GM12878 (cell line): ENCODE data around the gene TRMT13. TPM values are rescaled to one million over a fixed set of nuclear protein-coding genes. Genes with fewer than 3 reads are reported as not detected.

Experiments used
- ATAC-seq: fragments of 200-7000 bp; cut with Tn5 transposase; 3 replicates; pipeline ENCODE4 v1.9.1; 2020; ENCODE audit warnings: mild to moderate bottlenecking, moderate library complexity
- BruUV-seq: library from RNA; stranded (reverse); fragments of 400-500 nt; replicated peaks from 2 replicates; lab custom pipeline; 2021; lab: Mats Ljungman, UMichigan
- CTCF ChIA-PET: fragments of 300-600 bp; sonication (Branson Sonifier 250); formaldehyde crosslinking; extraction: SDS; loops from one replicate; lab custom pipeline; 2021; ENCODE audit warnings: inconsistent platforms; lab: Yijun Ruan, JAX
- POLR2A ChIA-PET: fragments of 350-600 bp; formaldehyde crosslinking; extraction: SDS; loops from one replicate; lab custom pipeline; 2021; ENCODE audit warnings: inconsistent platforms; lab: Charles Lee
- RAD21 ChIA-PET: fragments of 300-600 bp; sonication (Branson Sonifier 250); formaldehyde crosslinking; loops from one replicate; lab custom pipeline; 2023; ENCODE audit warnings: antibody characterized with exemption; ENCODE audit not compliant: unreplicated experiment; lab: Charles Lee
- SMC1A ChIA-PET: fragments of 300-600 bp; sonication (Branson Sonifier 250); formaldehyde crosslinking; loops from one replicate; lab custom pipeline; 2023; ENCODE audit not compliant: unreplicated experiment, uncharacterized antibody; lab: Charles Lee
- DNase-seq: peaks from one replicate; pipeline ENCODE4 v3.0.0-alpha.2; 2011; ENCODE audit warnings: low read depth, low spot score
- FAIRE-seq: peaks from 3 replicates; lab custom pipeline; 2011; peaks lifted over from hg19 to GRCh38; lab: Jason Lieb, UNC
- H2AFZ ChIP-seq: 2 replicates; pipeline ENCODE4 v1.6.0; 2011; ENCODE audit warnings: low read depth, low read length, control low read depth; ENCODE audit not compliant: control insufficient read depth
- H3K27ac ChIP-seq: 2 replicates; pipeline ENCODE4 v1.5.1; 2011; ENCODE audit warnings: control low read depth; ENCODE audit not compliant: control insufficient read depth, insufficient read depth
- H3K27me3 ChIP-seq, 2 experiments: replicated peaks in 1 of 2; 2 replicates each; pipeline versions ENCODE4 v1.6.0 to v1.6.1; 2011; ENCODE audit warnings: low read length in 1 of 2; ENCODE audit not compliant: control insufficient read depth in 2 of 2, insufficient read depth in 2 of 2
- H3K36me3 ChIP-seq, 2 experiments: 2 replicates each; pipeline ENCODE4 v1.5.1; 2011; ENCODE audit warnings: low read length in 1 of 2; ENCODE audit not compliant: control insufficient read depth in 2 of 2, insufficient read depth in 2 of 2
- H3K4me1 ChIP-seq: 2 replicates; pipeline ENCODE4 v1.6.1; 2011; ENCODE audit warnings: mild to moderate bottlenecking, low read length, moderate library complexity, mixed read lengths; ENCODE audit not compliant: control insufficient read depth, insufficient read depth
- H3K4me2 ChIP-seq: 2 replicates; pipeline ENCODE4 v1.6.0; 2011; ENCODE audit warnings: control low read depth; ENCODE audit not compliant: control insufficient read depth, insufficient read depth
- H3K4me3 ChIP-seq: fragments of 200-600 bp; sonication (generic); 2 replicates; pipeline ENCODE4 v1.5.1; 2016
- H3K79me2 ChIP-seq: 2 replicates; pipeline ENCODE4 v1.6.0; 2011; ENCODE audit warnings: low read length; ENCODE audit not compliant: control insufficient read depth, insufficient read depth
- H3K9ac ChIP-seq: 2 replicates; pipeline ENCODE4 v1.8.0; 2011; ENCODE audit warnings: low read length, control low read depth, mixed read lengths; ENCODE audit not compliant: control insufficient read depth, insufficient read depth
- H3K9me3 ChIP-seq: replicated peaks from 3 replicates; pipeline ENCODE4 v1.5.1; 2011; ENCODE audit warnings: mild to moderate bottlenecking, low read length; ENCODE audit not compliant: control insufficient read depth, insufficient read depth
- H4K20me1 ChIP-seq: 2 replicates; pipeline ENCODE4 v1.6.0; 2011; ENCODE audit not compliant: control insufficient read depth, insufficient read depth
- ATF7 ChIP-seq: fragments of 450-650 bp; IDR thresholded peaks from 2 replicates; pipeline ENCODE4 v1.6.1; 2016; ENCODE audit warnings: low read depth, mild to moderate bottlenecking
- CBX3 ChIP-seq: fragments of 200-600 bp; sonication (generic); IDR thresholded peaks from 2 replicates; pipeline ENCODE4 v1.6.1; 2016; ENCODE audit warnings: low read depth, borderline replicate concordance
- CHD2 ChIP-seq: IDR thresholded peaks from 2 replicates; pipeline ENCODE4 v1.6.1; 2011; ENCODE audit warnings: low read depth, low read length, improper control_type of control experiment, borderline replicate concordance
- FOXK2 ChIP-seq: fragments of 450-650 bp; IDR thresholded peaks from 2 replicates; pipeline ENCODE4 v1.6.1; 2017; ENCODE audit warnings: mild to moderate bottlenecking, moderate library complexity
- HDAC2 ChIP-seq: fragments of 200-600 bp; sonication (generic); IDR thresholded peaks from 2 replicates; pipeline ENCODE4 v1.6.1; 2017
- HDGF ChIP-seq: fragments of 450-650 bp; IDR thresholded peaks from 2 replicates; pipeline ENCODE4 v1.6.1; 2016; ENCODE audit warnings: antibody characterized with exemption
- PAX5 ChIP-seq: IDR thresholded peaks from 2 replicates; pipeline ENCODE4 v1.6.1; 2011; ENCODE audit warnings: low read depth, low read length, borderline replicate concordance
- SUPT20H ChIP-seq: IDR thresholded peaks from 2 replicates; pipeline ENCODE4 v1.6.1; 2011; ENCODE audit warnings: low read depth, mild to moderate bottlenecking, low read length, moderate library complexity, borderline replicate concordance; ENCODE audit not compliant: control insufficient read depth
- ZBED1 ChIP-seq: IDR thresholded peaks from 2 replicates; pipeline ENCODE4 v1.6.1; 2016; ENCODE audit warnings: borderline replicate concordance
- WGBS: methylation state at CpG from one replicate; pipeline ENCODE4 v1.1.6; 2016; ENCODE audit warnings: low lambda C conversion rate; ENCODE audit not compliant: insufficient replicate concordance, insufficient coverage; ENCODE audit errors: missing lambda C conversion rate; 5-methylcytosine and 5-hydroxymethylcytosine counted together
- in situ Hi-C: fragments of 300-500 bp; cut with MboI; formaldehyde crosslinking; loops from 9 replicates; pipeline ENCODE4 v1.14.3; 2018; ENCODE audit warnings: mixed read lengths
- intact Hi-C: fragments of 100-400 bp; cut with micrococcal nuclease; formaldehyde crosslinking; loops from one replicate; pipeline ENCODE4 v1.14.2; 2022; ENCODE audit not compliant: unreplicated experiment
- polyA plus RNA-seq, 11 experiments: library from polyadenylated mRNA; depleted of rRNA in 4 of 11; unstranded in 6 of 11; stranded (reverse) in 5 of 11; fragments of >200 nt; fragmentation: Nextera tagmentation in 4 of 11; fragmentation: Illumina TruSeq in 1 of 11; extraction: Ambion mirVana in 4 of 11; extraction: Trizol in 1 of 11; gene quantifications; 1 replicate in 1 of 11; 2 replicates in 10 of 11; pipeline versions ENCODE4 v1.2.1 to v1.2.3, GENCODE V29; 2011 to 2016; ENCODE audit warnings: inconsistent platforms in 2 of 11, missing spikeins in 2 of 11, low read depth in 1 of 11
- total RNA-seq, 4 experiments: library from RNA; depleted of rRNA in 3 of 4; stranded (reverse); fragments of >200 nt in 3 of 4; fragmentation: Illumina TruSeq in 1 of 4; extraction: Trizol in 1 of 4; gene quantifications; 2 replicates each; pipeline versions ENCODE4 v1.2.1 to v1.2.3, GENCODE V29; 2013 to 2021
- TF ChIP-seq, protein P1 (sequence below): fragments of 450-650 bp; conservative IDR thresholded peaks from 2 replicates; pipeline ENCODE4 v1.6.1; 2017; ENCODE audit warnings: mild to moderate bottlenecking, moderate library complexity
- TF ChIP-seq, protein P2 (sequence below): fragments of 150-350 bp; IDR thresholded peaks from 2 replicates; pipeline ENCODE4 v1.6.1; 2016; ENCODE audit warnings: low read depth, low read length
- TF ChIP-seq, protein P3 (sequence below): IDR thresholded peaks from 2 replicates; pipeline ENCODE4 v1.6.1; 2011; ENCODE audit warnings: low read depth, low read length, improper control_type of control experiment, borderline replicate concordance

Gene TRMT13
- total and polyA plus RNA-seq, 10 of the 15 experiments (the other 5 are each of a cell fraction or from before 2014, with no cell fraction given), result 13.7 to 26.6 (median 21.9) TPM

DNA sequence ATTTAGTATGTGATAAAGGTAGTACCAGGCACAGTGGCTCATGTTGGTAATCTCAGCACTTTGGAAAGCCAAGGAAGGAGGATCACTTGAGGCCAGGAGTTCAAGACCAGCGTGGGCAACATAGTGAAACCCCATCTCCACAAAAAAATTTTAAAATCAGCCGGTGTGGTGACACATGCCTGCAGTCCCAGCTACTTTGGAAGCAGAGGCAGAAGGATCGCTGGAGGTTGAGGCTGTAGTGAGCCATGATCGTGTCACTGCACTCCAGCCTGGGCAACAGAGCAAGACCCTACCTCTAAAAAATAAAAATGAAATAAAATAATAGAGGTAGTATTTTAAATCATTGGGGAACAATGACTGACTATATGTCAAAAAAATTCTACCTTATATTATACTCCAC is 17.4 kb upstream of the TRMT13 start:
- RAD21 ChIA-PET, result no interaction called here
- TF ChIP-seq CHD2 (no peak), HDAC2 (no peak)
- TF ChIP-seq, protein P1, sequence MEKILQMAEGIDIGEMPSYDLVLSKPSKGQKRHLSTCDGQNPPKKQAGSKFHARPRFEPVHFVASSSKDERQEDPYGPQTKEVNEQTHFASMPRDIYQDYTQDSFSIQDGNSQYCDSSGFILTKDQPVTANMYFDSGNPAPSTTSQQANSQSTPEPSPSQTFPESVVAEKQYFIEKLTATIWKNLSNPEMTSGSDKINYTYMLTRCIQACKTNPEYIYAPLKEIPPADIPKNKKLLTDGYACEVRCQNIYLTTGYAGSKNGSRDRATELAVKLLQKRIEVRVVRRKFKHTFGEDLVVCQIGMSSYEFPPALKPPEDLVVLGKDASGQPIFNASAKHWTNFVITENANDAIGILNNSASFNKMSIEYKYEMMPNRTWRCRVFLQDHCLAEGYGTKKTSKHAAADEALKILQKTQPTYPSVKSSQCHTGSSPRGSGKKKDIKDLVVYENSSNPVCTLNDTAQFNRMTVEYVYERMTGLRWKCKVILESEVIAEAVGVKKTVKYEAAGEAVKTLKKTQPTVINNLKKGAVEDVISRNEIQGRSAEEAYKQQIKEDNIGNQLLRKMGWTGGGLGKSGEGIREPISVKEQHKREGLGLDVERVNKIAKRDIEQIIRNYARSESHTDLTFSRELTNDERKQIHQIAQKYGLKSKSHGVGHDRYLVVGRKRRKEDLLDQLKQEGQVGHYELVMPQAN, result no peak
- H3K36me3 ChIP-seq, result peaks cover 0 to 9% of the 10 kb centered on the region in 2 experiments; a peak in 1 of 4 replicates
- no peak overlapping the region for H2AFZ ChIP-seq
- no peaks in the 10 kb centered on the region for H3K79me2 ChIP-seq
- intact Hi-C loops, result no loop called here
- no peaks in the 10 kb centered on the region for H3K27me3 ChIP-seq
- no peaks in the 10 kb centered on the region for H4K20me1 ChIP-seq
- H3K9me3 ChIP-seq, result no peaks in the 10 kb centered on the region
- ATAC-seq, result no peak
- POLR2A ChIA-PET, result interaction anchor here (0.5 kb wide), 1 partner anchor 10 kb away, joined by 5 read pairs; no protein-coding TSS in a partner anchor
- no peak overlapping the region for H3K9ac ChIP-seq
- BruUV-seq, result no TSS peak
- H3K4me3 ChIP-seq, result no peak overlapping the region
- 95% methylated on average over 4 of the region's 4 CpGs for WGBS
- DNase-seq, result no peak
- H3K27ac ChIP-seq, result no peak overlapping the region
- CTCF ChIA-PET, result interaction anchor here (0.9 kb wide), 1 partner anchor 10 kb away, joined by 3 read pairs; no protein-coding TSS in a partner anchor
- no peak overlapping the region for H3K4me2 ChIP-seq
- H3K4me1 ChIP-seq, result no peaks in the 10 kb centered on the region
- SMC1A ChIA-PET, result interaction anchor here (1.2 to 1.7 kb wide), 2 partner anchors 12 to 13 kb away, joined by 3 read pairs; no protein-coding TSS in a partner anchor
- in situ Hi-C loops, result no loop called here
- FAIRE-seq, result no peak

DNA sequence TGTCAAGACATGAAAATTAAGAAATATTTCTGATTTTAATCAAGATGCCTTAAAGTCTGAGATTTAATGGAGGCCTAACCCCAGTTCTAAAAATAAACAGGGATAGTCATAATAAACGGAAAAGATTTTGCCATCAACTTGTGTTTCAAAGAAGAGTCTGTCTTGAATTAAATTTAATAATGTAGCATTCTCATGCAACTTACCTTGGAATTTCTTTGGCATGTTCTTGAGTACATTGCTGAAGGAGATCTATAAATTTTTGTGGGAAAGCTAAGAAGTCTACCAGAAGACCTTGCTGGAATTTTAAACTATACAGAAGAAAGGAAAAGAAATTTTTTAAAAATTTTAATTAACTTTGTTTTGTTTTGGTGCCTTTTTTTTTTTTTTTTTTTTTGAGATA is 10.8 kb upstream of the TRMT13 start:
- no peak for ATAC-seq
- WGBS, result 100% methylated on average over 1 of the region's 1 CpG
- FAIRE-seq, result no peak
- TF ChIP-seq, protein P2, sequence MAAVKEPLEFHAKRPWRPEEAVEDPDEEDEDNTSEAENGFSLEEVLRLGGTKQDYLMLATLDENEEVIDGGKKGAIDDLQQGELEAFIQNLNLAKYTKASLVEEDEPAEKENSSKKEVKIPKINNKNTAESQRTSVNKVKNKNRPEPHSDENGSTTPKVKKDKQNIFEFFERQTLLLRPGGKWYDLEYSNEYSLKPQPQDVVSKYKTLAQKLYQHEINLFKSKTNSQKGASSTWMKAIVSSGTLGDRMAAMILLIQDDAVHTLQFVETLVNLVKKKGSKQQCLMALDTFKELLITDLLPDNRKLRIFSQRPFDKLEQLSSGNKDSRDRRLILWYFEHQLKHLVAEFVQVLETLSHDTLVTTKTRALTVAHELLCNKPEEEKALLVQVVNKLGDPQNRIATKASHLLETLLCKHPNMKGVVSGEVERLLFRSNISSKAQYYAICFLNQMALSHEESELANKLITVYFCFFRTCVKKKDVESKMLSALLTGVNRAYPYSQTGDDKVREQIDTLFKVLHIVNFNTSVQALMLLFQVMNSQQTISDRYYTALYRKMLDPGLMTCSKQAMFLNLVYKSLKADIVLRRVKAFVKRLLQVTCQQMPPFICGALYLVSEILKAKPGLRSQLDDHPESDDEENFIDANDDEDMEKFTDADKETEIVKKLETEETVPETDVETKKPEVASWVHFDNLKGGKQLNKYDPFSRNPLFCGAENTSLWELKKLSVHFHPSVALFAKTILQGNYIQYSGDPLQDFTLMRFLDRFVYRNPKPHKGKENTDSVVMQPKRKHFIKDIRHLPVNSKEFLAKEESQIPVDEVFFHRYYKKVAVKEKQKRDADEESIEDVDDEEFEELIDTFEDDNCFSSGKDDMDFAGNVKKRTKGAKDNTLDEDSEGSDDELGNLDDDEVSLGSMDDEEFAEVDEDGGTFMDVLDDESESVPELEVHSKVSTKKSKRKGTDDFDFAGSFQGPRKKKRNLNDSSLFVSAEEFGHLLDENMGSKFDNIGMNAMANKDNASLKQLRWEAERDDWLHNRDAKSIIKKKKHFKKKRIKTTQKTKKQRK, result no peak
- TF ChIP-seq, protein P3, sequence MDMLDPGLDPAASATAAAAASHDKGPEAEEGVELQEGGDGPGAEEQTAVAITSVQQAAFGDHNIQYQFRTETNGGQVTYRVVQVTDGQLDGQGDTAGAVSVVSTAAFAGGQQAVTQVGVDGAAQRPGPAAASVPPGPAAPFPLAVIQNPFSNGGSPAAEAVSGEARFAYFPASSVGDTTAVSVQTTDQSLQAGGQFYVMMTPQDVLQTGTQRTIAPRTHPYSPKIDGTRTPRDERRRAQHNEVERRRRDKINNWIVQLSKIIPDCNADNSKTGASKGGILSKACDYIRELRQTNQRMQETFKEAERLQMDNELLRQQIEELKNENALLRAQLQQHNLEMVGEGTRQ, result no peak
- TF ChIP-seq ZBED1 (no peak), CBX3 (no peak), PAX5 (no peak), ATF7 (no peak), HDGF (no peak), SUPT20H (no peak), FOXK2 (no peak)

More for the DNA sequence above, 10.8 kb upstream of the TRMT13 start:
- no TSS peak for BruUV-seq
- H3K4me3 ChIP-seq, result no peak overlapping the region
- DNase-seq, result no peak
- in situ Hi-C loops, result no loop called here
- RAD21 ChIA-PET, result interaction anchor here (0.6 kb wide), 1 partner anchor 795 kb away, joined by 4 read pairs; no protein-coding TSS in a partner anchor
- H3K4me1 ChIP-seq, result no peaks in the 10 kb centered on the region
- no peak overlapping the region for H3K27ac ChIP-seq
- H3K36me3 ChIP-seq, result peaks cover 0 to 12% of the 10 kb centered on the region in 2 experiments; a peak in 2 of 4 replicates
- no peaks in the 10 kb centered on the region for H4K20me1 ChIP-seq
- H3K27me3 ChIP-seq, result no peaks in the 10 kb centered on the region
- H3K79me2 ChIP-seq, result peaks cover 5% of the 10 kb centered on the region
- SMC1A ChIA-PET, result no interaction called here
- CTCF ChIA-PET, result no interaction called here
- no peak overlapping the region for H2AFZ ChIP-seq
- H3K9ac ChIP-seq, result no peak overlapping the region
- intact Hi-C loops, result no loop called here
- no peaks in the 10 kb centered on the region for H3K9me3 ChIP-seq
- POLR2A ChIA-PET, result interaction anchor here (0.6 to 0.7 kb wide), 3 partner anchors 18 to 84 kb away, joined by 5 to 7 read pairs (median 5); a partner anchor contains a TSS
- no peak overlapping the region for H3K4me2 ChIP-seq
